Stimulated activated effector memory CD8-positive, alpha-beta T cell treated with anti-CD3 and anti-CD28 coated beads, Interleukin-12 subunit alpha, Interleukin-12 subunit beta, amount 100 ng/mL, for 72 hours (primary cell): Measurements from ENCODE around the gene ITIH4.

Source experiments
- ATAC-seq: fragments of 150-1000 bp; cut with Tn5 transposase; 2 replicates; pipeline ENCODE4 v1.10.0; 2021
- DNase-seq, 2 donors: peaks; one replicate each; pipeline ENCODE4 v3.0.0; 2021 to 2022; ENCODE audit warnings: low spot score in 2 of 2
- H3K27ac Mint-ChIP-seq: one replicate; pipeline ENCODE4 v1.8.0; 2022; ENCODE audit warnings: mild to moderate bottlenecking, mixed read lengths
- H3K36me3 Mint-ChIP-seq: one replicate; pipeline ENCODE4 v1.8.0; 2022; ENCODE audit warnings: mild to moderate bottlenecking, mixed read lengths
- H3K4me1 Mint-ChIP-seq: one replicate; pipeline ENCODE4 v1.8.0; 2022; ENCODE audit warnings: mixed read lengths
- H3K4me3 Mint-ChIP-seq: one replicate; pipeline ENCODE4 v1.8.0; 2022; ENCODE audit warnings: mild to moderate bottlenecking, mixed read lengths
- H3K9me3 Mint-ChIP-seq: one replicate; pipeline ENCODE4 v1.8.0; 2022; ENCODE audit warnings: mixed read lengths

The ITIH4 gene

DNA sequence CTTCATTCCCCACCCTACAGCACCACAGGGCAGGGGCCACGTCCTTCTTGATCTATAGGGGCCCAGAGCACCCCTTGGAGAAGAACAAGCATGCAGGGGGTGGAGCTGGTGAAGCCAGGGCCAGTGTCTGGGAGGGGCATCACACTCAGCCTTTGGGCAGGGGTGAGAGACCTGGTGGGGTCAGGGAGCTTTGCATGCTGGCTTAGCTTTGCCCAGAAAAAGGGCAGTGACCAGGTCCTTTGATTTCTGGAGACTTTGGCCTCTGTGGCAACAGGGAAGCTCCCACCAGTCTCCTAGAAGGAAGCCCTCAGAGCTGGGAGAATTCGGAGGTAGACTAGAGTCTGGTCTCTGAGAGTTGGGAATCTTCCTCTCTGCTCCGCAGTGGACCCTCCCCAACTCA is 990 bp downstream of the ITIH4 start:
- no peak overlapping the region for H3K27ac Mint-ChIP-seq
- no peak overlapping the region for H3K4me3 Mint-ChIP-seq
- DNase-seq, result no peak
- peaks cover 7% of the 10 kb centered on the region for H3K4me1 Mint-ChIP-seq
- no peak for ATAC-seq
- H3K9me3 Mint-ChIP-seq, result no peaks in the 10 kb centered on the region
- H3K36me3 Mint-ChIP-seq, result no peaks in the 10 kb centered on the region

DNA sequence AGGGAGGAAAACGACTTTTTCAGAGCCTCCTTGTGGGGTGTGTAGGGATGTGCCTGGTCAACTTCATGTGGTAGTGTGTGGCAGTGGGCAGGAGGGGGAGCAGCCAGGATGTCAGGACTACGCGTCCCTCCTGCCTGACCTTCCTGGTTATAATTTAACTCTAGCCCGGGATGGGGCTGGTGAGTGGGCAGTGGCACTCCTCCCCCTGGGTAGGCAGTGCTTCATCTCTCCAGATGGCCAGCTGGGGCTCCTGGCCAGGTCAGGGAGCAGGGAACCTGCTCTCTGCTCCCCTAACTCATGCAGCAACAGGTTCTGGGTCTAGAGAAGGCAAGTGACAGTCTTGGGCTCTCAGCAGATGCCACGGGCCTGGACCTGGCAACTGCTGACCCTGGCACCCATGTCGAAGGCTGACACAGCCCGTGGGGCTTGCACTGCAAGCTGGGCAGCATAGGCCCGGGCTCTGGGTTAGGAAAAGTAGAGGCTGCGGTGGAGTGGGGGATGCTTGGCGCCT is 2.6 kb downstream of the ITIH4 start:
- DNase-seq (no peak), ATAC-seq (no peak)
- Mint-ChIP-seq H3K9me3 (no peaks in the 10 kb centered on the region), H3K4me1 (peaks cover 7% of the 10 kb centered on the region), H3K27ac (peak overlapping the region; percentile 15), H3K4me3 (no peak overlapping the region), H3K36me3 (no peaks in the 10 kb centered on the region)

DNA sequence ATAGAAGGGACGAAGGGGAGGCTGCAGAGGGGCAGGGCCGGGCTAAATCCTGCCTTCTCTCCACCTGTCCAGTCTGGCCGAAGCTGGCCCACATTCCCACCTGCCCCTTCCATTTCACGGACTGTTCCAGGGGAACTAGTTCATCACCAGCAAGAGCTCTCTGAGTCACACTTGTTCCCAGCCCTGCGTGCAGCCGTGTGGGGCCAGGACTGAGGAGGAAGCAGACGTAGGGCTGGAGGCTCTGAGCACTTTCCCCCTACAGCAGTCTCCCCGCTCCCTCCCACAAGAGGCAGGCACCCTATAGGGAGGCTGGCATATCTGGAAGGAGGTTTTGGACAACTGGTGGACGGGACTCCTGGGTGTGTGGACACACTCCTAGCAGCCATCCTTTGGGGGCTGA is 3.0 kb downstream of the ITIH4 start:
- no peaks in the 10 kb centered on the region for H3K9me3 Mint-ChIP-seq
- no peak for DNase-seq
- H3K36me3 Mint-ChIP-seq, result no peaks in the 10 kb centered on the region
- H3K4me3 Mint-ChIP-seq, result no peak overlapping the region
- ATAC-seq, result no peak
- peaks cover 7% of the 10 kb centered on the region for H3K4me1 Mint-ChIP-seq
- H3K27ac Mint-ChIP-seq, result peak overlapping the region; percentile 15

DNA sequence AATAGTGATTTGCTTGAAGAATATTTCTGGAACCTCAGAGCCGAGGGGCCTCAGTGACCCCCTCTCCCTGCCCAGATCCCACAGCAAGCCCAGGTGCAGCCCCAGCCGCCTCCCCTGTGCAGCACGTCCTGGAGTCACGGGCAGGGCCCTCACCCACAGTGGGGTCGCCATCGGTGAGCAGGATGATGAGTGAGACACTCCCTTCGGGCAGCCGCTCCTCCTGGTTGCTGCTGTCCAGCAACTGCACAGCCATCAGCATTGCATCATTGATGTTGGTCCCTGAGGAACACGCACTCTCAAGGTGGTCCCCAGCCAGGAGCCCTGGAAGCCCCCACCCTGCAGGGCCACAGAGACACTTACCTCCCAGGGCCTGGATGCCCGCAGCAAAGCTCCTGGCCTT is 6.4 kb downstream of the ITIH4 start:
- no peak for DNase-seq
- no peak overlapping the region for H3K27ac Mint-ChIP-seq
- no peaks in the 10 kb centered on the region for H3K36me3 Mint-ChIP-seq
- H3K4me3 Mint-ChIP-seq, result no peak overlapping the region
- no peaks in the 10 kb centered on the region for H3K4me1 Mint-ChIP-seq
- H3K9me3 Mint-ChIP-seq, result no peaks in the 10 kb centered on the region
- no peak for ATAC-seq

DNA sequence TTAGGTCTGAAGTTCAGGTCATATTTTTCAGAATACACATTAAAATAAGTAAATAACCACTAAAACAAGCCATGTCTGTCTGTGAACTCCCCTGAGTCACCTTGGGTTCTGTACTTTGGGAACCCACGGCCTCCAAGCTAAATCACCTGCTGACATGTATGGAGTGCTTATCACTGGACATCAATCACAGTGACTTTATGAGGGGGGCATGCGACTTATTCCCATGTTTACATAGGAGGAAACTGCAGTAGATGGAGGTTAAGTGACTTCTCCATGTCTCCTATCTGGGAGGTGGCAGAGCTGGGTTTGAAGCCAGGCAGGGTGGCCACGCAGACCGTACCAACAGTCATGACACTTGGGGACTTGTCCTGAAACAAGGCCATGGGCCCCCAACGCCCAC is 8.1 kb downstream of the ITIH4 start:
- no peaks in the 10 kb centered on the region for H3K9me3 Mint-ChIP-seq
- no peak overlapping the region for H3K4me3 Mint-ChIP-seq
- H3K36me3 Mint-ChIP-seq, result no peaks in the 10 kb centered on the region
- no peak overlapping the region for H3K27ac Mint-ChIP-seq
- ATAC-seq, result no peak
- no peaks in the 10 kb centered on the region for H3K4me1 Mint-ChIP-seq
- no peak for DNase-seq

DNA sequence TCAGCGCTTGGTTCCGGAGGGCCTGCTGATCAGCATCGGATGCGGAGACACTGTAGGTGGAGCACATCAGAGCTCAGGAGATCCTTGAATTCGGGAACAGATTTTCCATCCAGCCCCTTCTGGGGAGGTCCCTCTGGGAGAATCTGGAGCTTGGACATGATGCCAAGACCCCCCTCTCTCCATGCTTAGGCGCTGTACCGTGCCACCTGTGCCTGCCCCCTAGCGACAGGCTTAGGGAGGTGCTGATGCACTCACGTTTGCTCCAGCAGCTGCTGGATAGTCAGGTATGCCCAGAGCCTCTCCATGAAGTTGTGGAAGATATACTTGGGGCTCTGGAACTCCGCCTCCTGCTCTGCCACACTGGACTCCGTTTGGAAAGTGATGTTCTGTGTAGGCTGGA is 9.7 kb downstream of the ITIH4 start:
- no peak for DNase-seq
- peak; percentile 56 for ATAC-seq
- H3K4me1 Mint-ChIP-seq, result no peaks in the 10 kb centered on the region
- H3K36me3 Mint-ChIP-seq, result no peaks in the 10 kb centered on the region
- H3K27ac Mint-ChIP-seq, result no peak overlapping the region
- H3K9me3 Mint-ChIP-seq, result no peaks in the 10 kb centered on the region
- H3K4me3 Mint-ChIP-seq, result no peak overlapping the region

DNA sequence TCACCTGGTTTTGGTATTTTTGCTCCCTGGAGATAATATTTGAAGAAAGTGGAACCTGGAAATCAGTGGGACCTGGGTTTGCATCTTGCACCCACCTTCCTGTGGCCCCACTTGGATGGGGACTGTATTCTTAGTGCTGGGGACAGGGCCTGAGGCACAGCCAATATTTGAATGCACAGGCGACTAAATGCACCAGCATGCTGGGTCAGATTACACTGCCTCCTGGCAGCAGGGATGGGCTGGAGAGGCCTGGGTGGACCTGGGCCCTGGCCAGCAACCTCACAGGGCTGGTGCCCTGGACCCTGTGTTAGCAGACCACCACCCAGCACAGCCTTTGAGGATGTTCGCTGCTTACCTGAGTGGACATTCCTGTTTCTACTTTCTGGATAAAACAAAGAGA is 10.5 kb downstream of the ITIH4 start:
- DNase-seq (no peak), ATAC-seq (no peak)
- H3K4me3 Mint-ChIP-seq, result no peak overlapping the region
- H3K9me3 Mint-ChIP-seq, result no peaks in the 10 kb centered on the region
- no peaks in the 10 kb centered on the region for H3K36me3 Mint-ChIP-seq
- no peak overlapping the region for H3K27ac Mint-ChIP-seq
- H3K4me1 Mint-ChIP-seq, result no peaks in the 10 kb centered on the region

DNA sequence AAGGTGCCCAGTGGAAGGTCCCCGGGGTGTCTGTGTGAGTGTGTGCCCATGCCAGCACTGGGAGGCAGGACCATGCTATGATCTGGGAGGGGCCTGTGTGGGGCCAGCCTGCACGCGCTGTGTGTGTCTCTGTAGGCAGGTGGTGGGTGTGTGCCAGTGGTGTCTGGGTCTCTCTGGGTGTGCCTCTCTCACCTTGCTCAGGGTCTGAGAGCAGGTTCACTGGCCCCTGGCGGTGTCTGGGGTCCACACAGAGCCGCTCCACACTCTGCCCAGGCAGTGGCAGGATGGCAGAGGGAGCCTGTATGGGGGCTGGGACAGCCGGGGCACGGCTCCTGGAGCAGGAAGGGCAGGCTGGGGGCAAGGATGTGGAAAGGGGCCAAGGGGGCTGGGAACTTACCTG is 12.6 kb downstream of the ITIH4 start:
- Mint-ChIP-seq H3K36me3 (no peaks in the 10 kb centered on the region), H3K27ac (peak overlapping the region; percentile 40), H3K9me3 (no peaks in the 10 kb centered on the region), H3K4me3 (no peak overlapping the region), H3K4me1 (no peaks in the 10 kb centered on the region)
- ATAC-seq (no peak), DNase-seq (no peak)

DNA sequence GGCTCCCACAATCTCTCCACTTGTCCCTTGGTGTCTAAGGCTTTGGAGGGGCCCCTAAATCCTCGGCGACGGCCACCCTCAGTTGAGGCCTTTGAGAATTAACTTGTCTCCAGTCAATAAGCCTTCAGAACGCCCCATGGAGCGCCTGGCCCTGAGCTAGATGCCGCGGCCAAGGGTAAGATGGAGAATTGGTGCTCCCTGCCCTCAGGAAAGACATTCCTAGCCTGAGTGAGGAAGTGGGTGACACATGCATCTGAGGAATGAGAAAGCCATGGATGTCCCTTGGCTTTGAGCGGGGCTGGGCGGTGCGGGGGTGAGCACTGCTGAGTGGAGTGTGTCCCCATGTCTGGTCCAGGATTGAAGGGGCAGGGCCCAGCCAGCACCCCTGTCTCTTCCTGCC is 13.3 kb downstream of the ITIH4 start:
- Mint-ChIP-seq H3K9me3 (no peaks in the 10 kb centered on the region), H3K4me1 (no peaks in the 10 kb centered on the region), H3K4me3 (no peak overlapping the region), H3K36me3 (no peaks in the 10 kb centered on the region), H3K27ac (no peak overlapping the region)
- ATAC-seq (no peak), DNase-seq (no peak)

DNA sequence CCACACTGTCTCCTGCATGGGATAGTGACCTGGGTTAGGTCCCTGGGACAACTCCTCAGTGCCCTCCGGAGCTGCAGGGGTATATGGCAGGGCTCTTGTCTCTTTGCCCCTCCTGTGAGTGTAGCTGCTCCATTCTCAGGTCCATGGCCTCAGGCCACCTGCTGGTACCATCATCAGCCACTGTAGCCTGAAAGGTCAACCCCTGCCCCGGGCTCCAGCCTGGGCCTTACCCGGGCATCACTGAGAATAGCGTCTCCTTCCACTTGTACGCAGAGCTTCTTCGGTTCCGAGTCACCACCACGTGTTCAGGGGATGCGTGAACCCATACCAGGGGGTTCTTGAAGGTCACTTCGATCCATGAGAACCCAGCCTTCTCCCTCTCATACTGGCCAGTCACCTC is 13.8 kb downstream of the ITIH4 start:
- no peak overlapping the region for H3K4me3 Mint-ChIP-seq
- no peaks in the 10 kb centered on the region for H3K36me3 Mint-ChIP-seq
- H3K9me3 Mint-ChIP-seq, result no peaks in the 10 kb centered on the region
- no peak overlapping the region for H3K27ac Mint-ChIP-seq
- DNase-seq (no peak), ATAC-seq (no peak)
- H3K4me1 Mint-ChIP-seq, result no peaks in the 10 kb centered on the region

DNA sequence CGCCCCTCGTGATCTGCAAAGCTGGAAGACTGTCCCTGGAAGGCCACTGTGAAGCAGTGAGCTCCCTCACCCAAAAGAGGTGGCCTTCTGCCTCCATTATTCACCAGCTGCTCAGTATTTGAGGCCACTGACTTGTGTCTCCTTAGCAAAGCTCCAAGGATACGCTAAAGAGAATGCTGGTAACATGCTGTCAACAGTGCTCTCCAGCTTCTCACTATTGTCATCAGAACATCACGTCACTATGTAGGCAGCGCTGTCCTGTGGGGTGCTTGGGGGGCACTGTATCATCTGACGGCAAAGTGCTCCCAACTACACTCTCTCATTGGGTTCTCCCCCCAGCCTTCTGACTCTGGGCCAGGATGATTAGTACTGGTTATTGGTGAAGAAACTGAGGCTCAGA is 14.3 kb downstream of the ITIH4 start:
- no peaks in the 10 kb centered on the region for H3K36me3 Mint-ChIP-seq
- no peaks in the 10 kb centered on the region for H3K9me3 Mint-ChIP-seq
- no peaks in the 10 kb centered on the region for H3K4me1 Mint-ChIP-seq
- ATAC-seq (no peak), DNase-seq (no peak)
- H3K27ac Mint-ChIP-seq, result no peak overlapping the region
- H3K4me3 Mint-ChIP-seq, result no peak overlapping the region

DNA sequence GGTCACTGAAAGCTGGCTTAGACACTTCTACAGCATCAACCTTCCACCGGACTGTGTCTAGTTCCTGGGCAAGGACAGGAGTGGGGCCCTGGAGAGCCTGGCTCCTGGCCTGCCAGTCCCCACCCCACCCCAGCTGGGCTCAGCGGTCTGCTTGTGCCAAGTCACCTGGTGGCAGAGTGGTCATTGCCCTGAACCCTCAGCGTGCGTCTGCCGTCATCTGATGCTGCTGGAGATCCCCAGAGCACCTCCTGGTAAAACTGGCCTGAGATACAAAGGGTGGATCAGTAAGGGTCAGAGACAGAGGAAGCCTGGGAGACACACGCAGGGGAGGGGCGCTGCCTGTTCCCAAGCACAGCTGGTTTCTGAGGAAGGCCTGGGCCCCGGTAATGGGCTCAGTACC is 16.7 kb downstream of the ITIH4 start:
- Mint-ChIP-seq H3K9me3 (no peaks in the 10 kb centered on the region), H3K4me3 (no peak overlapping the region), H3K27ac (no peak overlapping the region), H3K36me3 (no peaks in the 10 kb centered on the region), H3K4me1 (no peaks in the 10 kb centered on the region)
- ATAC-seq (no peak), DNase-seq (no peak)

DNA sequence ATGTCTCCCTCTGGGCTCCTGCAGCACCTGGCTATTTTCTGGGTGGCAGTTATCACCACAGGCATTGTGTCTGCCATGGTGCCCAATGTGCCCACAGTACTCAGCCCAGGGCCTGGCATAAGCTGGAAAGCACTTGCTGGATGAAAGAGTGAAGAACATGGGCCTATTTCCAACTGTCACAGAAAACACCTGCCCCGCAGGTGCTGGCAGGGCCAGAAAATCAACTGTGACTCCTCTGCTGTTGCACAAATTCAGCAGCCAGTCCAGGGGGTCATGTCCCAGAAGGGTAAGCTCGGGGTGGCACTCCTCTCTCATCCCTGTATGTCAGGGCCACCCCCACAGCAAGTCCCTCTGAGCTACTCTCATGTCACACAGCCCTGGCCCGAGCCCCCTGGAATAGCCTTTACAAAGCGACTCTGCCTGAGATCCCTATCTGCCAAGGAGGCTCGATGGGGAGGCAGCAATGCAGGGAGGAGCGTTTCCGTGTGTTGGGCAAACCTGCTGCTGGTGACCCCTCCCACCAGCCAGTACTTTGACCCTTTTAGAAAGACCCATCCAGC is 18.9 kb downstream of the ITIH4 start:
- Mint-ChIP-seq H3K9me3 (no peaks in the 10 kb centered on the region), H3K4me1 (no peaks in the 10 kb centered on the region), H3K4me3 (no peak overlapping the region), H3K27ac (no peak overlapping the region), H3K36me3 (no peaks in the 10 kb centered on the region)
- ATAC-seq (no peak), DNase-seq (no peak)

DNA sequence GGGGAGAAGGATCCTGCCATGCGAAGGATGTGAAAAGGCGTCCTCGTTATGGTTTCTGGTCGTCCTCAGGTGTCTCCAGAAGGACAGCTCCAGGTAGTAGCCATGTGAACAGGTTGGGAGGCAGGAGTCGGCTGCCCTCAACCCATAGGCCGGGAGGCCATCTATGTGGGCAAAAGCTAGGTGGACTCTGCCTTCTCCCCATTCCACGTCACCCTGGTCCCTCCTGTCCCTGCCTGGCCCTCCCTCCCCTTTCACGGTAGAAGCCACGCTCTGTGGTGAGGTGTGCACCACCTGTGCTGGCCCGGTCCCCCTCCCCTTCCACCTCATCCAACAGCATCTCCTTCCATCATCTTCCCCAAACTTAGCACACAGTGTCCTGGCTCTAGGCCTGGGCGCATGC is 19.5 kb downstream of the ITIH4 start:
- H3K36me3 Mint-ChIP-seq, result no peaks in the 10 kb centered on the region
- no peak overlapping the region for H3K27ac Mint-ChIP-seq
- no peak overlapping the region for H3K4me3 Mint-ChIP-seq
- DNase-seq, result no peak
- no peaks in the 10 kb centered on the region for H3K4me1 Mint-ChIP-seq
- no peak for ATAC-seq
- no peaks in the 10 kb centered on the region for H3K9me3 Mint-ChIP-seq

DNA sequence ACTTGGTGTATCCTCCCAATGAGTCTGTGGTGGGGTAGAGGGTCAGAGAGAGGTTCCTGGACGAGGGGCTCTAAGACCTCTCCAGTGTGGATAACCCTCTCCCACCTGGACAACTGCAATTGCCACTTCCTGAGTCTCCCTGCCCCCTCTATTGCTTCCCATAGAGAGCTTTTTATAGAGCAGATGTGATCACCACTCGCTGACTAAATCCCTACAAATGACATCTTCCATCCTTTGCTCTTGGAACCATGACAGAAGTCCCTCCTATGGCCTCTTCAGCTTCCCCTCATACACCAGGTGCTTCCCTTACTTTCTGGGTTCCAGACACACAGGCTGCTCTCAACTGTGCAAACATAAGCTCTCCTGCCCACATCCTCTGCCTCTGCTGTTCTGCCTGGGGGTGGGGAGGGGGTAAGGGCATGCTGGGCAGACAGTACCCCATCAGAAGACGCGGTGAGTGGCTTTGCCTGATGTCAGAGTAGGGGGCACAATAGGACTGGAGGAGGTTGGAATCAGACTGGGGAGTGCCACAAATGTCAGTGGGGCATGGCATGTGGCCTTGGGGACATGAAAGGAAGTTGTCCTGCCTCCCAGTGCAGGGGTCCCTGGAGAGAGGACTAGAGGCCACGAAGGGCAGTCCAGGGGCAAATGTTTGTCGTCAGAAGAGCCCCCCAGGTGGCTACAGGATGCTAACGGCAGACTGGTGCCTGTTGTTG is 20.7 kb downstream of the ITIH4 start:
- no peak for ATAC-seq
- no peaks in the 10 kb centered on the region for H3K36me3 Mint-ChIP-seq

DNA sequence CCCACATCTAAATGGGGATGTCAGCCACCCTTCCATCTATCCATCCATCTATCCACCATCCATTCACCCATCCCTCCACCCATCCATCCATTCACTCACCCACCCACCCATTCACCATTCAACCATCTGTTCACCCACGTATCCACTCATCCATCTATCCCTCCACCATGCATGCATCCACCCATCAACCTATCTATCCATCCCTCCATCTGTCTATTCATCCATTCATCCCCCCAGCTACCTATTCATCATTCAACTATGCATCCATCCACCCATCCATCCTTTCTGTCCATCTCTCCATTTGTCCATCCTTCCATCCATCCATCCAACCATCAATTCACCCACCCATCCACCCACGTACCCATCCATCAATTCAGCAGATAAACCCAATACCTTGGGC is 21.3 kb downstream of the ITIH4 start:
- Mint-ChIP-seq H3K27ac (no peak overlapping the region), H3K36me3 (no peaks in the 10 kb centered on the region), H3K9me3 (no peaks in the 10 kb centered on the region), H3K4me3 (no peak overlapping the region), H3K4me1 (no peaks in the 10 kb centered on the region)
- ATAC-seq, result no peak
- no peak for DNase-seq

More for the DNA sequence above, 20.7 kb downstream of the ITIH4 start:
- H3K4me3 Mint-ChIP-seq, result no peak overlapping the region
- H3K4me1 Mint-ChIP-seq, result no peaks in the 10 kb centered on the region
- no peaks in the 10 kb centered on the region for H3K9me3 Mint-ChIP-seq
- no peak for DNase-seq
- no peak overlapping the region for H3K27ac Mint-ChIP-seq
